Aorta (tissue), 5 donors: ENCODE data around the gene ZNF662. TPM values are rescaled to one million over a fixed set of nuclear protein-coding genes. Genes with fewer than 3 reads are reported as not detected.
"Not testable (repeated sequence)": the region's sequence is repeated elsewhere in the genome, so short reads cannot be mapped to it uniquely, and the experiment has no call there.

ENCODE experiments used
- ATAC-seq: fragments of 200-7000 bp; cut with Tn5 transposase; one replicate; pipeline ENCODE4 v1.9.1; 2022; ENCODE audit warnings: moderate library complexity; ENCODE audit not compliant: low FRiP score
- DNase-seq, 2 donors: peaks; one replicate each; pipeline ENCODE4 v3.0.0-alpha.2; 2020
- H3K27ac ChIP-seq, 2 donors: one replicate each; pipeline ENCODE4 v1.5.1; 2013; ENCODE audit warnings: low read length in 2 of 2, mild to moderate bottlenecking in 2 of 2, moderate library complexity in 2 of 2, control low read depth in 1 of 2, inconsistent platforms in 1 of 2, low read depth in 1 of 2
- H3K27me3 ChIP-seq, 2 donors: one replicate each; pipeline ENCODE4 v1.6.1; 2013; ENCODE audit warnings: control low read depth in 1 of 2, low read length in 1 of 2, mild to moderate bottlenecking in 1 of 2, moderate library complexity in 1 of 2; ENCODE audit not compliant: insufficient read depth in 2 of 2, control insufficient read depth in 1 of 2
- H3K36me3 ChIP-seq, 2 donors: one replicate each; pipeline ENCODE4 v1.6.1; 2013; ENCODE audit warnings: control low read depth in 1 of 2, low read length in 1 of 2, mild to moderate bottlenecking in 1 of 2; ENCODE audit not compliant: insufficient read depth in 2 of 2, control insufficient read depth in 1 of 2
- H3K4me1 ChIP-seq, 2 donors: one replicate each; pipeline ENCODE4 v1.6.1; 2013; ENCODE audit warnings: low read length in 2 of 2, control low read depth in 1 of 2, mild to moderate bottlenecking in 1 of 2, moderate library complexity in 1 of 2; ENCODE audit not compliant: insufficient read depth in 2 of 2, control insufficient read depth in 1 of 2
- H3K4me3 ChIP-seq, 2 donors: one replicate each; pipeline ENCODE4 v1.5.1; 2013; ENCODE audit warnings: low read length in 2 of 2, control low read depth in 1 of 2, mild to moderate bottlenecking in 1 of 2
- H3K9me3 ChIP-seq: one replicate; pipeline ENCODE4 v1.6.1; 2013; ENCODE audit warnings: mild to moderate bottlenecking, low read length; ENCODE audit not compliant: control insufficient read depth
- WGBS, 2 donors: extraction: QIAGEN DNeasy Blood & Tissue Kit; methylation state at CpG; one replicate each; pipeline ENCODE4 v1.1.7; 2013; 5-methylcytosine and 5-hydroxymethylcytosine counted together
- intact Hi-C, 2 donors: fragments of 100-400 bp; cut with DNase I; formaldehyde crosslinking; loops; one replicate each; pipeline versions ENCODE4 v1.14.2 to v1.15.0; 2022
- polyA plus RNA-seq, 2 donors: library from polyadenylated mRNA; stranded (reverse); fragments of 200-250 nt; gene quantifications; one replicate each; pipeline ENCODE4 v1.2.3, GENCODE V29; 2013
- total RNA-seq, 2 donors: library from RNA; stranded (reverse); fragmentation: NEBNext Ultra II Directional; extraction: Animal tissue kit (Norgen Biotek cat#: 25700); gene quantifications; one replicate each; pipeline ENCODE4 v1.2.1, GENCODE V29; 2021
- donor health status: healthy with polysubstance abuse.
- donor health status: Bipolar disorder and iron deficiency.
- donor health status: DM: no; HTN: no; CAD: no.
- donor health status: DM: no; HTN: no; CAD: no.
- donor health status: DM: yes; HTN: yes; CAD: no.

ZNF662 gene
- total and polyA plus RNA-seq, 4 donors = 1.0 to 18.1 (median 11.4) TPM

DNA sequence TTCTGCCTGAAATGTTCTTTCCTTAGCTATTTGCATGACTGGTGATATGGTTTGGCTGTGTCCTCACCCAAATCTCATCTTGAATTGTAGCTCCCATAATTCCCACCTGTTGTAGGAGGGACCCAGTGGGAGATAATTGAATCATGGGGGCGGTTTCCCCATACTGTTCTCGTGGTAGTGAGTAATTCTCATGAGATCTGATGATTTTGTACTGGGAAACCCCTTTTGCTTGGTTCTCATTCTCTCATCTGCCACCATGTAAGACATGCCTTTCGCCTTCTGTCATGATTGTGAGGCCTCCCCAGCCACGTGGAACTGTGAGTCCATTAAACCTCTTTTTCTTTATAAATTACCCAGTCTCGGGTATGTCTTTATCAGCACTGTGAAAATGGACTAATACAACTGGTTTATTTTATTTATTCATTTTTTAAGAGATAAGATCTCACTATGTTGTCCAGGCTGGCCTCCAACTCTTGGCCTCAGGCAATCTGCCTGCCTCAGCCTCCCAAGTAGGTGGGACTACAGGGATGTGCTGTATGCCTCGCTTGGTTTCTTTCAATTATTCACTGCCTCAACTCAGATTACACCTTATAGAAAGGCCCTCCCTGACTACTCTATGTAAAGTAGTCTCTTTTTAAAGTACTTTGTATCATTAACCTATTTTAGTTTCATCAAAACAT is 22.6 kb upstream of the ZNF662 start:
- H3K4me3 ChIP-seq, DNase-seq, H3K9me3 ChIP-seq, H3K36me3 ChIP-seq, H3K4me1 ChIP-seq, H3K27ac ChIP-seq, H3K27me3 ChIP-seq, ATAC-seq: not testable (repeated sequence)
- 73 to 80% methylated on average over 6 of the region's 6 CpGs for WGBS, 2 donors
- intact Hi-C loops = loop anchor here in 1 of 2 donors (2.0 to 5.0 kb wide), 2 partner anchors 51 to 103 kb away; no protein-coding TSS in a partner anchor

DNA sequence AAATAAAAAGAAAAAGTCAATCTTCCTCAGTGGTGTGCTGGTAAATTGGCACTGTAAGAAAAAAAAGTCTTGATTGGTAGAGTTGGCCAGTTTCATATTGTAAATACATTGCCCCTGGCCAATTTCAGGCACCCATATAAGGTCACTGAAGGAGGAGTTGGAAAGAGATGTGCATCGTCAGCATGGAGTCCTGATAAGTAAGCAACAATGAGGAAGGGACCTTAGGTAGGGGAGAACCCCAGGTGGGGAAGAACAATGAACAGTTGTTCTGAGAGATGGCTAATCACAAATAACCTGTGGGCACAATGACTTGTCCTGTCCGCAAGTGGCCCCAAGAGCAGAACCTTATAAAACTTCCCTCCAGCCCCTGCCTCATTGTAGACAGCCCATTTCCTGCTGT is 21.6 kb upstream of the ZNF662 start:
- H3K4me1 ChIP-seq = no peaks in the 10 kb centered on the region

GRCh38 chr3:42886294-42886822 is 19.6 kb upstream of the ZNF662 start:
- no peak overlapping the region for H3K4me3 ChIP-seq
- H3K4me1 ChIP-seq = no peaks in the 10 kb centered on the region
- ATAC-seq (no peak), DNase-seq (no peak)
- H3K9me3 ChIP-seq = no peaks in the 10 kb centered on the region
- no peaks in the 10 kb centered on the region for H3K27me3 ChIP-seq
- intact Hi-C loops = no loop called here
- WGBS, 2 donors = 86 to 92% methylated on average over 1 of the region's 1 CpG
- H3K36me3 ChIP-seq = peaks cover 0 to 1% of the 10 kb centered on the region in 2 donors
- H3K27ac ChIP-seq = no peak overlapping the region

More for the DNA sequence above, 21.6 kb upstream of the ZNF662 start:
- Histone ChIP-seq H3K36me3 (peaks cover 0 to 1% of the 10 kb centered on the region in 2 donors), H3K27me3 (no peaks in the 10 kb centered on the region), H3K27ac (no peak overlapping the region), H3K9me3 (no peaks in the 10 kb centered on the region), H3K4me3 (no peak overlapping the region)
- ATAC-seq (no peak), DNase-seq (no peak)
- 76 to 79% methylated on average over 2 of the region's 2 CpGs for WGBS, 2 donors
- intact Hi-C loops = loop anchor here in 1 of 2 donors (5.0 kb wide), 1 partner anchor 52 kb away; no protein-coding TSS in a partner anchor

DNA sequence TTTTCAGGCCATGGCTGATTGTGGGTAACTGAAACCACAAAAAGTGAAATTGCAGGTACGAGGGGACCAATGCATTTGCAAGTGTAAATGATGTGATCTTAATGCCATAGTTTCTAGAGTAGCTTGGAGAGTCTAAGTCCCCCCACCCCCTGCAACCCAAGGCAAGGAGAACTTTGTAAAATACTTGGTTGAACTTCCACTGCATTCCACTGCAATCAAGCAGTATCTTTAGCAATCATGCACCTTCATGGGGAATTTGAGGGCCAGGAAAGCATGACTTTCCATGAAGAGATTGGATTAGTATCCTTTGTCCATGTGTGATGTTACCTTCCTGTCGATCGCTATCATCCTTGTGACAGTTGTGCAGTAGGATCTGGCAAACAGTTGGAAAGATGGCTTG is 18.9 kb upstream of the ZNF662 start:
- Histone ChIP-seq H3K9me3 (no peaks in the 10 kb centered on the region), H3K27me3 (no peaks in the 10 kb centered on the region), H3K27ac (no peak overlapping the region), H3K4me1 (no peaks in the 10 kb centered on the region), H3K36me3 (peaks cover 0 to 1% of the 10 kb centered on the region in 2 donors), H3K4me3 (no peak overlapping the region)
- DNase-seq (no peak), ATAC-seq (no peak)
- intact Hi-C loops = no loop called here
- 79 to 88% methylated on average over 3 of the region's 3 CpGs for WGBS, 2 donors

GRCh38 chr3:42891042-42891441 is 14.9 kb upstream of the ZNF662 start:
- Histone ChIP-seq H3K27ac (no peak overlapping the region), H3K4me3 (no peak overlapping the region), H3K9me3 (no peaks in the 10 kb centered on the region), H3K36me3 (peaks cover 0 to 1% of the 10 kb centered on the region in 2 donors), H3K27me3 (no peaks in the 10 kb centered on the region), H3K4me1 (no peaks in the 10 kb centered on the region)
- WGBS, 2 donors = 19 to 39% methylated on average over 2 of the region's 2 CpGs
- DNase-seq (no peak), ATAC-seq (no peak)
- intact Hi-C loops = no loop called here

DNA sequence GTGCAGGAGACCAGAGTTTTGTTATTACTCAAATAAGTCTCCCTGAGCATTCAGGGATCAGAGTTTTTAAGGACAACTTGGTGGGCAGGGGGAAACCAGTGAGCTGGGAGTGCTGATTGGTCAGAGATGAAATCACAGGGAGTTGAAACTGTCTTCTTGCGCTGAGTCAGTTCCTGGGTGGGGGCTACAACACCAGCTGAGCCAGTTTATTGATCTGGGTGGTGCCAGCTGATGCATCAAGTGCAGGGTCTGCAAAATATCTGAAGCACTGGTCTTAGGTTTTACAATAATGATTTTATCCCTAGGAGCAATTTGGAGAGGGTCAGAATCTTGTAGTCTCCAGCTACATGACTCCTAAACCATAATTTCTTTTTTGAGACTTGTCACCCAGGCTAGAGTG is 13.8 kb upstream of the ZNF662 start:
- Histone ChIP-seq H3K36me3 (peaks cover 0 to 1% of the 10 kb centered on the region in 2 donors), H3K27me3 (no peaks in the 10 kb centered on the region), H3K4me1 (no peaks in the 10 kb centered on the region), H3K4me3 (no peak overlapping the region), H3K27ac (no peak overlapping the region), H3K9me3 (no peaks in the 10 kb centered on the region)
- WGBS, 2 donors = 96 to 100% methylated on average over 1 of the region's 1 CpG
- DNase-seq (no peak), ATAC-seq (no peak)
- intact Hi-C loops = no loop called here

GRCh38 chr3:42892807-42893206 is 13.1 kb upstream of the ZNF662 start:
- no peak for DNase-seq
- intact Hi-C loops = no loop called here
- WGBS, 2 donors = 94% methylated on average over 1 of the region's 1 CpG

DNA sequence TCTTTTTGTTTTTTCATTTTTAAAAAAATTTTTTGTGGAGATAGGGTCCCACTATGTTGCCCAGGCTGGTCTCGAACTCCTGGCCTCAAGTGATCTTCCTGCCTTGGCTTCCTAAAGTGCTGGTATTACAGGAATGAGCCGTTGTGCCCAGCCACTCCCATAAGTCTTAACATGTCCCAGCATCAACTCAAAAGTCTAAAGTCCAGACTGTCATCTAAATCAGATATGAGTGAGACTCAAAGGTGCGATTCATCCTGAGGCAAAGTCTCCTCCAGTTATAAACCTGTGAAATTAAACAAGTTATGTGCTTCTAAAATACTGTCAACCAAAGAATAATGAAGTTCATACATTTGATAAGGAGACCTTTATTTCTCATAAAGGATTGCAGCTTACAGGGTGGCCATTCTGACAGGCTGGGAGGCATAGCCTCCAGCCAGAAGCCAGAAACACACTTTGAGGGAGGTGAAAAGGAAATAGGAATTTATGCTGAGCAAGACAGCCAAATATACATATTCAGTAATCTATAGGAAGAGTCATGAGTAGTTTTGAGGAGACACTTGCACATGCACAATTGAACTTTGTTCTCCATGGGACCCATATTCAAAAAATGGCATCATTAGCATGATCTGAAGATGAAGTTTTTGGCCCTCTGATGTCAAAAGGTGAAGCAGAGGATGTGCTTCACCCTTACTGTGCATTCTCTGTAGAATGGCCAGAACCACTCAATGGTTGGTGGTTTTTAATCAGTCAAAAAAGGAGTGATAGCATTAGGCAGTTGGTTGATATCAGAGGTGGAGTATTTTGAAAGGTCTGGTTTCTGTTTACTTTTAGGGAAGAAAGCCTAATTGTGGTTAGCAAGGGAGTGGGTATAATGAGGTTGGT is 11.0 kb upstream of the ZNF662 start:
- no peak for DNase-seq
- H3K27ac ChIP-seq = no peak overlapping the region
- 72 to 81% methylated on average over 3 of the region's 3 CpGs for WGBS, 2 donors
- intact Hi-C loops = no loop called here
- H3K4me1 ChIP-seq = no peaks in the 10 kb centered on the region
- no peaks in the 10 kb centered on the region for H3K27me3 ChIP-seq
- ATAC-seq = no peak
- H3K9me3 ChIP-seq = no peaks in the 10 kb centered on the region
- no peak overlapping the region for H3K4me3 ChIP-seq
- H3K36me3 ChIP-seq = no peaks in the 10 kb centered on the region

More at GRCh38 chr3:42892807-42893206, 13.1 kb upstream of the ZNF662 start:
- no peaks in the 10 kb centered on the region for H3K36me3 ChIP-seq
- H3K27me3 ChIP-seq = no peaks in the 10 kb centered on the region
- H3K4me1 ChIP-seq = no peaks in the 10 kb centered on the region
- no peak overlapping the region for H3K4me3 ChIP-seq
- ATAC-seq = no peak
- H3K9me3 ChIP-seq = no peaks in the 10 kb centered on the region
- H3K27ac ChIP-seq = no peak overlapping the region
